HL-60 (cell line): ENCODE measurements around the gene PAK5.

Experiments used
- POLR2AphosphoS5 ChIP-seq: IDR thresholded peaks from 2 replicates; pipeline ENCODE4 v1.6.1; 2012; ENCODE audit warnings: low read depth
- TF ChIP-seq, protein P1 (sequence below): IDR thresholded peaks from 2 replicates; pipeline ENCODE4 v1.6.1; 2012; ENCODE audit warnings: low read depth; ENCODE audit not compliant: insufficient replicate concordance
- TF ChIP-seq, protein P2 (sequence below): IDR thresholded peaks from one replicate; pipeline ENCODE4 v1.5.1; 2011; ENCODE audit warnings: low read length, control low read depth, inconsistent platforms; ENCODE audit not compliant: insufficient read depth

DNA sequence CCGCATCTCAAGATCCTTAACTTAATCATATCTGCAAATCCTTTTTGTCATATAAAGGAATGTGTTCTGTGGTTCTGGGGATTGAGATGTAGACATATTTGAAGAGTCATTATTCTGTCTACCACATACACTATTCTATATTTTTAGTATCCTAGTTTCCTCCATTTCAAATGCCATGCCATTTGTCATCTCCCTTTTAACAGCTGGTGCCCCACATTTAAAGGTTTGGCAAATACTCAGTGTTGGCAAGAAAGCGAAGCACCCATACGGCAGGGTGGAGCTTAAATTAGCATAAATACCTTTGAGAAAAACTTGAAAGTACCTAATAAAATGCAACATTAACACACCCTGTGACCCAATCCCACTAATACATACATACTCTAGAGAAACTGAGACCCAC, 31.7 kb downstream of the PAK5 start:
- TF ChIP-seq, protein P1, sequence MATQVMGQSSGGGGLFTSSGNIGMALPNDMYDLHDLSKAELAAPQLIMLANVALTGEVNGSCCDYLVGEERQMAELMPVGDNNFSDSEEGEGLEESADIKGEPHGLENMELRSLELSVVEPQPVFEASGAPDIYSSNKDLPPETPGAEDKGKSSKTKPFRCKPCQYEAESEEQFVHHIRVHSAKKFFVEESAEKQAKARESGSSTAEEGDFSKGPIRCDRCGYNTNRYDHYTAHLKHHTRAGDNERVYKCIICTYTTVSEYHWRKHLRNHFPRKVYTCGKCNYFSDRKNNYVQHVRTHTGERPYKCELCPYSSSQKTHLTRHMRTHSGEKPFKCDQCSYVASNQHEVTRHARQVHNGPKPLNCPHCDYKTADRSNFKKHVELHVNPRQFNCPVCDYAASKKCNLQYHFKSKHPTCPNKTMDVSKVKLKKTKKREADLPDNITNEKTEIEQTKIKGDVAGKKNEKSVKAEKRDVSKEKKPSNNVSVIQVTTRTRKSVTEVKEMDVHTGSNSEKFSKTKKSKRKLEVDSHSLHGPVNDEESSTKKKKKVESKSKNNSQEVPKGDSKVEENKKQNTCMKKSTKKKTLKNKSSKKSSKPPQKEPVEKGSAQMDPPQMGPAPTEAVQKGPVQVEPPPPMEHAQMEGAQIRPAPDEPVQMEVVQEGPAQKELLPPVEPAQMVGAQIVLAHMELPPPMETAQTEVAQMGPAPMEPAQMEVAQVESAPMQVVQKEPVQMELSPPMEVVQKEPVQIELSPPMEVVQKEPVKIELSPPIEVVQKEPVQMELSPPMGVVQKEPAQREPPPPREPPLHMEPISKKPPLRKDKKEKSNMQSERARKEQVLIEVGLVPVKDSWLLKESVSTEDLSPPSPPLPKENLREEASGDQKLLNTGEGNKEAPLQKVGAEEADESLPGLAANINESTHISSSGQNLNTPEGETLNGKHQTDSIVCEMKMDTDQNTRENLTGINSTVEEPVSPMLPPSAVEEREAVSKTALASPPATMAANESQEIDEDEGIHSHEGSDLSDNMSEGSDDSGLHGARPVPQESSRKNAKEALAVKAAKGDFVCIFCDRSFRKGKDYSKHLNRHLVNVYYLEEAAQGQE: no peak
- TF ChIP-seq, protein P2, sequence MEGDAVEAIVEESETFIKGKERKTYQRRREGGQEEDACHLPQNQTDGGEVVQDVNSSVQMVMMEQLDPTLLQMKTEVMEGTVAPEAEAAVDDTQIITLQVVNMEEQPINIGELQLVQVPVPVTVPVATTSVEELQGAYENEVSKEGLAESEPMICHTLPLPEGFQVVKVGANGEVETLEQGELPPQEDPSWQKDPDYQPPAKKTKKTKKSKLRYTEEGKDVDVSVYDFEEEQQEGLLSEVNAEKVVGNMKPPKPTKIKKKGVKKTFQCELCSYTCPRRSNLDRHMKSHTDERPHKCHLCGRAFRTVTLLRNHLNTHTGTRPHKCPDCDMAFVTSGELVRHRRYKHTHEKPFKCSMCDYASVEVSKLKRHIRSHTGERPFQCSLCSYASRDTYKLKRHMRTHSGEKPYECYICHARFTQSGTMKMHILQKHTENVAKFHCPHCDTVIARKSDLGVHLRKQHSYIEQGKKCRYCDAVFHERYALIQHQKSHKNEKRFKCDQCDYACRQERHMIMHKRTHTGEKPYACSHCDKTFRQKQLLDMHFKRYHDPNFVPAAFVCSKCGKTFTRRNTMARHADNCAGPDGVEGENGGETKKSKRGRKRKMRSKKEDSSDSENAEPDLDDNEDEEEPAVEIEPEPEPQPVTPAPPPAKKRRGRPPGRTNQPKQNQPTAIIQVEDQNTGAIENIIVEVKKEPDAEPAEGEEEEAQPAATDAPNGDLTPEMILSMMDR: no peak
- no peak for TF ChIP-seq POLR2AphosphoS5
